Stimulated activated CD8-positive, alpha-beta memory T cell treated with anti-CD3 and anti-CD28 coated beads, Interleukin-4, amount 100 ng/mL, for 4 hours (primary cell): Measurements from ENCODE around the gene JADE2.
"Not testable (repeated sequence)": the region's sequence is repeated elsewhere in the genome, so short reads cannot be mapped to it uniquely, and the experiment has no call there.

Experiments used
- DNase-seq, 2 donors: peaks; one replicate each; pipeline ENCODE4 v3.0.0-alpha.2; 2020; ENCODE audit warnings: low read depth in 2 of 2, low spot score in 1 of 2

JADE2 gene

GRCh38 chr5:134550271-134551214, 25.1 kb downstream of the JADE2 start:
- no peak for DNase-seq

GRCh38 chr5:134551901-134552300, 26.4 kb downstream of the JADE2 start:
- no peak for DNase-seq

GRCh38 chr5:134552301-134552700, 26.8 kb downstream of the JADE2 start:
- DNase-seq: no peak

GRCh38 chr5:134552716-134553115, 27.2 kb downstream of the JADE2 start:
- DNase-seq: not testable (repeated sequence)

- DNase-seq: no peak
Measured at GRCh38 chr5:134553821-134554267, 28.4 kb downstream of the JADE2 start.

- DNase-seq: peak in 1 of 2 donors; percentile 35
Measured at GRCh38 chr5:134554319-134555222, 29.1 kb downstream of the JADE2 start.

GRCh38 chr5:134555223-134555889, 29.9 kb downstream of the JADE2 start:
- DNase-seq: no peak

GRCh38 chr5:134555890-134556311, 30.4 kb downstream of the JADE2 start:
- peak; percentile 59 to 76 for DNase-seq

- DNase-seq: not testable (repeated sequence)
Measured at GRCh38 chr5:134556588-134556987, 31.1 kb downstream of the JADE2 start.

GRCh38 chr5:134556994-134557393, 31.5 kb downstream of the JADE2 start:
- DNase-seq: no peak

GRCh38 chr5:134559672-134560071, 34.2 kb downstream of the JADE2 start:
- DNase-seq: no peak

GRCh38 chr5:134560698-134561097, 35.2 kb downstream of the JADE2 start:
- DNase-seq: no peak

GRCh38 chr5:134561871-134562296, 36.4 kb downstream of the JADE2 start:
- DNase-seq: no peak

GRCh38 chr5:134563221-134563620, 37.8 kb downstream of the JADE2 start:
- no peak for DNase-seq

GRCh38 chr5:134563962-134564361, 38.5 kb downstream of the JADE2 start:
- DNase-seq: no peak

GRCh38 chr5:134564396-134564795, 38.9 kb downstream of the JADE2 start:
- no peak for DNase-seq

- no peak for DNase-seq
Measured at GRCh38 chr5:134565791-134566740, 40.6 kb downstream of the JADE2 start.

GRCh38 chr5:134566741-134567221, 41.3 kb downstream of the JADE2 start:
- DNase-seq: no peak

GRCh38 chr5:134567641-134568336, 42.3 kb downstream of the JADE2 start:
- no peak for DNase-seq
